Erythroblast (primary cell): ENCODE results near the gene MAPK10.
A peak's percentile ranks its signal among the peaks of the same experiment; 100 is the strongest.
"Not testable (repeated sequence)": the region's sequence is repeated elsewhere in the genome, so short reads cannot be mapped to it uniquely, and the experiment has no call there.

Source experiments
- DNase-seq, 2 experiments: peaks; one replicate each; lab custom pipeline; 2025; lab: John Stamatoyannopoulos, UW
- GATA1 ChIP-seq: IDR thresholded peaks from 2 replicates; pipeline ENCODE4 v1.6.1; 2011; ENCODE audit warnings: low read depth, mild to moderate bottlenecking, control low read depth, low read length, moderate library complexity
- POLR2A ChIP-seq: IDR thresholded peaks from 2 replicates; pipeline ENCODE4 v1.6.1; 2011; ENCODE audit warnings: mild to moderate bottlenecking, low read length

Gene MAPK10

DNA sequence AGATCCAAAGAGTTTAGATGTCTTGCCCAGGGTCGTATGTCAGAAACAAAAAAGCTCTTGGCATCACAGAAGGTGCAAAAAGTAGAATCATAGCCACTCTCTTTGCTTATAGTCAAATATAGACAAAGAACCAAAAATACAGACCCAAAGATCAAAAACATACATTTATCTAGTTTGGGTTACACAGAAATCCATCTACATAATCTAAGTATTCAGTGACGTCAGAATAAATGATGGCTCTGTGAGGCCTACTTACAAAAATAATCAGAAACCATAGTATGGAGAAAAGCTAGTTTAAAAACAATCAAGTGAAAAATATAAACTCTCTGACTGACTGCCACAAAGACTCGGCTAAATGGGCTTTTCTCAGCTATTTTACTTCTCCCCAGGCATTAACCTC lies 126.8 kb downstream of the MAPK10 start:
- no peak for DNase-seq
- no peak for TF ChIP-seq POLR2A
- no peak for TF ChIP-seq GATA1

DNA sequence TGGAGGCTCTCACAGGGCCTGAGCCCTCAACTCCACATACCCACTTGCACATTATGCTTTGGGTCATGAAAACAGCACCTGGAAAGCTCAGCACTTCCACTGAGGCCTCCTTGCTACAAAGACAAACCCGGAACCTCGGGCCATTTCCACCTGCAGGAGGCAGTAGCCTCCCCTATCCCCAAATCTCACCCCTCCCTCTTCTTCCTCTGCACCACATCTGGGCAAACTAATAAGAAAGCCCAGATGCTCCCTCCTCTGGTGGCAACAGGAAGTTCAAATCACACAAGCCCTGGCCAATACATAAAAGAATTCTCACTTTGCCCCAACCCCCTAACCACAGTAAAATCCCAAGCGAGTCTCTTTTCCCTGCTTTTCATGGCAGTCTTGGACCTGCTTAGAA lies 136.4 kb downstream of the MAPK10 start:
- TF ChIP-seq POLR2A (no peak), GATA1 (no peak)
- peak; percentile 35 to 40 for DNase-seq

DNA sequence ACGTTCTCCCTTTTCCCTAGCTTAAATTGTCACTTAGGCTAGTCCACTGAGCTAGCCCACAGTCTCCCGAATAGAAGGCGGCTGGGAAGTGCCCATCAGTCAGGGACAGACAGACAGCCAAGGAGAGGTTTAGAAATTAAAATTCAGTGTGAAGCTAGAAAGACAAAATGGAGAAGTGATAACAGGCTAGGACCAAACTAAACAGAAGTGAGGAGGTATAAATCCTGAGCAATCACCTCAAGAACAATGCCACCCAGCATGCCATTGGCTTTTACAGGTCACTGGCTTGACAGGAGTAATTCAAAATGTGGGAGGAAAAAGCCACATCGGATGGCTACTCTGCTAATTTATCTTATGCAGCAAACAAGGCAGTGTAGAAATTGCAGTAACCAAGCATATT lies 138.9 kb downstream of the MAPK10 start:
- TF ChIP-seq GATA1 (no peak), POLR2A (no peak)
- DNase-seq: no peak

DNA sequence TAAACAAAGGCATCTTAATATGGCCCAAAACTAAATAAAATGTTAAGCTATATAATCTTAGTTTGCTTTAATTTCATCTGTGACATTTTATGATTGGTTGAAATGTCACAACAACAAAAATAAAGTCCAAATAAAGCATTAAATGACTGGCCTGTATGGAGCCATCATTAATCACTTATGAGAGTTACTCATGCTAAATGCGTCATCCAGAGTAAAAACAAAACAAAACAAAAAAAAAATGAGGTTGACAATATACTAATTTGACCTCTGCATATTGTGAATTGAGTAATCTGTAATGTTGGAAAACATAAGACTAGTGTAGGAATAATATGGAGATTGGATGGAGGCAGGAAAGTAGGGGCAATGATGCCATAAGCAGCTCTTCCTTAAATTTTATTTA lies 139.7 kb downstream of the MAPK10 start:
- TF ChIP-seq POLR2A: no peak
- TF ChIP-seq GATA1: no peak
- no peak for DNase-seq

DNA sequence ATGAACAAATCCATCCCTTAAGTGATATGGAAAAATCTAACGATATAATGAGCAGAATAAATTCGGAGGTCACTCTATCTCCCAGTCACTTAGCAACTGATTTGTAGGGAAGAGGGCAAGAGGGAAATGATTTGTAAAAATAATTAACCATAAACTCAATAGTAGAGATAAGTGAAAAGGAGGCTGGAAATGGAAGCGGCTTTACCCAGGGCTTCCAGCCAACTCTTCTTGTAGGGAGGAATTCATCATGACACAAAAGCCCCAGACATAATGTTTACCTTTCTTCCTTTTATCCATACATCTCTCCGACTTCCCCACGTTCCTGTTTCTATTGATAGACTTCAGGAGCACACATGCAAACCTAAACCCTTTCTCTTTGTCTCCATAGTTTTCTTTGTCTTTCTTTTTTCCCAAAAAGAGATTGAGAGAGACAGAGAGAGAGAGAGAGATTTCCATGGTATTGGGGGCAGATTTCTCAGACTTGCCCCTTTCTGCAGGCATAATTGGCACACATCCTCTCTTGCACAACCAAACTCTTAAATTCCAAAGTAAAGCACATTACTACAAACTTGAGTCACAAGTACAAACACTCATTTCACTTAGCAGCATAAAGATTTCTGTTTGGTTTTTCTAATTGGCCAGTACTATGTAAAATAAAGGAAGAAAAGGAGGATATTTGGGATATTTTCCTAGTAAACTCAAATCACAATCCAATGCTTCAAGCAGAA lies 140.9 kb downstream of the MAPK10 start:
- DNase-seq: no peak
- TF ChIP-seq POLR2A (no peak), GATA1 (no peak)

DNA sequence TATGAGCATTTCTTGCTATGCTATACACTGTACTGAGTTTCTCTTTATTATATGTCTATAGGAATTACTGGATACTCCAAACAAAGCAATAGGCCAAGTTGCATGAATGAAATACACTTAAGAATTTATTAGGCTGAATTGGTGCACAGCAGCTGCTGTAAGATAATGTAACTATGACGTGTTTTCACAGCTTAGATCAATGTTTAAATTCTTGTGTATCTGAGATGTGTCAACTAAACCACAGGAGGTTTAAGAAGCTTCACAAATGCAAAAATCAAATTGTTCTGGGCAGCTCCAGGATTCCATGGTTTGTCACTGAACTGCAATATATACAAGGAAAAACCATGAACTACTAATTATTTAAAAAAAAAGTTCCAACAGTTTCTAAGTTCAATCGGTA lies 156.7 kb downstream of the MAPK10 start:
- no peak for DNase-seq
- TF ChIP-seq POLR2A: no peak
- no peak for TF ChIP-seq GATA1

DNA sequence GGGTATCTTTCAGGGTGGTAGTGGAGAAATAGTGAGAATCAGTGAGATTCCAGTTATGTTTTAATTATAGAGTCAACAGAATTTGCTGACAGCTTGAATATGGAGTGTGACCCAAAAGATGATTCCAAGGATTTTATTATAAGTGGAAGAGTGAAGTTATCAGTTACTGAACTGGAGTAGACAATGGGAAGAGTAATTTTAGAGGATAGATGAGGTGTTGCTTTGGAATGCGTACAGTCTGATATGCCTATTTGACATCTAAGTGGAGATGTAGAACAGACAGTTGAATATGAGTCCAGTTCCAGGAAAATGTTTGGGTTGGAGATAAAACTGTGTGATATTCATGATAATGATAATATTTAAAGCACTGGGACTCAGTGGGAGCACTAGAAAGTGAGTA lies 174.2 kb downstream of the MAPK10 start:
- TF ChIP-seq POLR2A: no peak
- no peak for TF ChIP-seq GATA1
- DNase-seq: no peak

DNA sequence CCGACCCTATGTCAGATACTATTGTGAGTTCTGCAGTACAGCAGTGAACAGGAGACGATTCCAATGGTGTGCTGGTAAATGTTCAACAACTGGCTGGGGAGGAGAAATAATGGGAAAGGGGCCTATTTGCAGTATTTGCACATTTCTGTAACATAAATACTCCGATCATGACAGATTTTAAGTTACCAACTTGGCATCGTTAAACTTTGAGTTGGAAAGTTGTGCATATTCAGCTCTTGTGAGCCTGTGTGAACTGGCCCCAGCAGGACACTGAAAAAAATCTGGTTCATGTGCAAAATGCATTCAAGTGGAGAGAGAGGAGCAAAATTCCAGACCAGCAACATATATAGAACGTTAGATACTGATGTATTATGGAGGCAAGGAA lies 175.0 kb downstream of the MAPK10 start:
- no peak for DNase-seq
- TF ChIP-seq GATA1 (no peak), POLR2A (no peak)

DNA sequence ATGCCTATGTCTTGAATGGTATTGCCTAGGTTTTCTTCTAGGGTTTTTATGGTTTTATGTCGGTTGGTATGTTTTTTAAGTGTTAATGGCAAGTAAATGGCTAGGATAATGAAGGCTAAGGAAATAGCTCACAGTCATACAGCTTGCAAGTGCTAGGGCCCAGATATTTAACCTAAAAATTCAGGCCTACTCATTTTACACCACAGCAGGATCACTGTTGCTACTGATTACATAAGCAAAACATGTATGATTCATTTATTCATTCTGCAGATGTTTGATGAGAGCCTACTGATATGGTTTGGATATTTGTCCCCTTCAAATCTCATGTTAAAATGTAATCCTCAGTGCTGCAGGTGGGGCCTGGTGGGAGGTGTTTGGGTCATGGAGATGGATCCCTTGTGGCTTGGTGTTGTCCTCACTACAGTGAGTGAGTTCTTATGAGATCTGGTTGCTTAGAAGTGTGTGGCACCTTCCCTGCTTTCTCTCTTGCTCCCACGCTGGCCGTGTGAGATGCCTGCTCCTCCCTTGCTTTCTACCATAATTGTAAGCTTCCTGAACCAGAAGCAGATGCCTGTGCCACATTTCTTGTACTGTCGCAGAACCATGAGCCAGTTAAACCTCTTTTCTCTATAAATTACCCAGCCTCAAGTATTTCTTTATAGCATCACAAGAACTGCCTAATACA lies 175.5 kb downstream of the MAPK10 start:
- no peak for DNase-seq
- TF ChIP-seq POLR2A (no peak), GATA1 (no peak)

DNA sequence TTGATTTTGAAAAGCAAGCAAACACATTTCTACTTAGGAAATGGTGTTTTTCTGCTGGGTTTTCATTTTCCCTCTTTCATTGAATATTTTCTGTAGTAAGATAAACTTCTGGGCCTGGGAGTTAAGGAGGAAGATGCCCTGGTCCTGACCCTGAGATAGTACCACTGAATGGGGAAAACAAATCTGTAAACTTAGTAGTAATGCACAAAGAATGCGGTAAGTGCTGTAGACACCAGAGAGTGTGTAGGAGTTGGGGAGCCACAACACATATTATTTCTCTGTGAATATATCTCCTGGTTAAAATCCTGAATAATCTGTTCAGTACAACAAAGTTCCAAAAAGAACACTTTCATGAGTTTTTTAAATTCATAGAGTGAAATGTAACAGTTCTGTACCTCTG lies 178.3 kb downstream of the MAPK10 start:
- no peak for TF ChIP-seq POLR2A
- TF ChIP-seq GATA1: no peak

DNA sequence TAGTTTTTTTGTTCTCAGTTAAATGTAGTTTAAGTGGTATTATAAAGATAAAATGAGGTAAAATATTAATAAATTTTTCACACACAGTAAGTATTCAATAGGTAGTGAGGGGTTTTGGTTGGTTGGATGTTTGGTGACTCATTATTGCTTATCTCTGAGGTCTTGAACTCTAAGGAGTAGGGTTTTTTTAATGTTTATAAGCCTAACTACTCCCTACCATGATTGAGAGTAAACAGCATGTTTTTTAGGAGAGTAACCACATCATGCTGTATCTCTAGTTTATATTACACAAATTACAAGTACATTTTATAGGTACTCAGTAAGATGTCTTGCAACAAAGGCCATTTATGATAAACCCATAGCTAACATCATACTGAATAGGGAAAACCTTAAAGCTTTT lies 181.6 kb downstream of the MAPK10 start:
- TF ChIP-seq GATA1: no peak
- no peak for TF ChIP-seq POLR2A
- no peak for DNase-seq

More for the DNA sequence above, 178.3 kb downstream of the MAPK10 start:
- DNase-seq: no peak

DNA sequence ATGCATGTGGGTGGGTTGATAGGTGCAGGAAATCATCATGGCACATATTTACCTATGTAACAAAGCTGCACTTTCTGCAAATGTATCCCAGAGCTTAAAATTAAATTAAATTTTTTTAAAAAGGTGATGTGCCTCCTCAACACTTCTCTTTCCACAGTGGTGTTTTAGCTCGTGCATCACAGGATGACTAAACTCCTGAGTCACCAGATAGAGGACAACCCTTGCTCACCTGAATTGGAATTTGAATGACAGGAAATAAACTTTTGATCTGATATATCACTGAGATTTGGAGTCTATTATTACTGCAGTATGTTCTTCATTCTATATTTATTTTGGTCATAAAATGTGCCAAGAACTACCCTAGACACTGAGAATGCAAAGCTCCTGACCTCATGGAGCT lies 185.3 kb downstream of the MAPK10 start:
- no peak for DNase-seq
- no peak for TF ChIP-seq GATA1
- no peak for TF ChIP-seq POLR2A

DNA sequence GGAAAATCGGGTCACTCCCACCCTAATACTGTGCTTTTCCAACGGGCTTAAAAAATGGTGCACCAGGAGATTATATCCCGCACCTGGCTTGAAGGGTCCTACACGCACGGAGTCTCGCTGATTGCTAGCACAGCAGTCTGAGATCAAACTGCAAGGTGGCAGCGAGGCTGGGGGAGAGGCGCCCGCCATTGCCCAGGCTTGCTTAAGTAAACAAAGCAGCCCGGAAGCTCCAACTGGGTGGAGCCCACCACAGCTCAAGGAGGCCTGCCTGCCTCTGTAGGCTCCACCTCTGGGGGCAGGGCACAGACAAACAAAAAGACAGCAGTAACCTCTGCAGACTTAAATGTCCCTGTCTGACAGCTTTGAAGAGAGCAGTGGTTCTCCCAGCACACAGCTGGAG lies 191.5 kb downstream of the MAPK10 start:
- DNase-seq: not testable (repeated sequence)

DNA sequence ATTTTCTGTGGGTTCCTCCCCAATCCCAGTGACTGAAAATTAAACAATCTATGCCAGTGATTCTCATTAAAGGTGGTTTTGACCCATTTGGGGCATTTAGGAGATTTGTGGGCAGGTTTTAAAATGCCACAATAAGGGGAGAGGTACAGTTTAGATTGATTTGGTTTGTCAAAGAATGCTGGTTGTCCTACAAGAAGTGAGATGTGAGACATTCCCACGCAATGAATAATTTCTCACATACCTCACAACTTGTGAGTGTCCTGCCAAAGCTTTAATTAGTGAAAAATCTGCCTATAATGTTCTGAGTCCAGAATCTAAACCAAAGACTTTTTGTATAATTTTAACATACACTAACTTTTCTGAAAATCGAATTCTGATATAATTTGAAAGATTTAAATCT lies 199.4 kb downstream of the MAPK10 start:
- DNase-seq: no peak
- TF ChIP-seq GATA1 (no peak), POLR2A (no peak)

DNA sequence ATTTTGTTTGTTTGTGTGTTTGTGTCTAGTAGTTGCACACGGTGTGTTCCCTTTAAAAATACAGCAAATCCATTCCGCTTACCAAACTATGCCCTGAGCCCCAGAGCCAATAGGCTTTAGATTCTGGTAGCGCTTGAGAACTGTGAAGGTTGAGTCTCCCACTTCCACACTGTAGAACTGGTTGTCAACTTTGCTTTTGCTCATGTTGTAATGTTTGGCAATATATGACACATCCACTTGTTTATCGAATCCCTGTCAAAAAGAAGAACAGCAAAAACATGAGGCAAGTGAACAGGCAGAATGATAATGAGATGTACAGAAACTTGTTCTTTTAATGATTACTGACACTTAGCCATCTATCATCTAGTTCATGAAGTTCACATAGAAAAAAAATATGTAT lies 200.6 kb downstream of the MAPK10 start:
- TF ChIP-seq GATA1: no peak
- TF ChIP-seq POLR2A: no peak

More for the DNA sequence above, 200.6 kb downstream of the MAPK10 start:
- no peak for DNase-seq
